ENCODE measurements around the gene ZBTB7C. TPM values are rescaled to one million over a fixed set of nuclear protein-coding genes. Genes with fewer than 3 reads are reported as not detected.

The ZBTB7C gene
- polyA plus RNA-seq, 1 donor (not counting 4 experiments of a cell fraction or from before 2014, with no cell fraction given) = 0.58 TPM

DNA sequence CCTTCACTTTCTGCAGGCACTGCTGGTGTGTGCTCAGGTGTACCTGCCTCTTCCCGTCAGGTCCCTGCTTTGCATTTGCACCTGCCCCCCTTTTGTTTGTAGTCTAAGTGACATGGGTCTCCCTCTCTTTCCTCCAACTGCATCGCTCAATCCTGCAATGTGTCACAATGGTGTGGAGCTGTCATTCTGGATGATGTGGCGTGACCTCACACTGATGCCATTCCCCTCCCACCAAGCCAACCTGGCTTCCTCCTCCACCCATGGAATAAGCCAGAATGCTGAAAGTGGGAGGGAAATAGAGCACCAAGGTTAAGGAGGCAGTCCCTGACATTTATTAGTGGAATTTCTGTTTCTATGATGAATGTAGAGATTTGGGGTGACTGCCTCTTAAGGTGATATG lies 156.7 kb downstream of the ZBTB7C start:
- Histone ChIP-seq H3K9ac (ENCODE audit: control insufficient read depth, extremely low read depth, insufficient read depth, low read length) (no peak overlapping the region), H3K79me2 (ENCODE audit: control insufficient read depth, insufficient read depth, low read length) (no peaks in the 10 kb centered on the region), H3K4me3 (ENCODE audit: control insufficient read depth in 2 of 3, extremely low read depth in 1 of 3, insufficient read depth in 2 of 3, low read depth in 1 of 3, low read length in 3 of 3) (no peak overlapping the region), H4K20me1 (ENCODE audit: control insufficient read depth, extremely low read depth, insufficient read depth, low read length) (no peaks in the 10 kb centered on the region), H3K4me1 (ENCODE audit: control insufficient read depth, extremely low read depth, insufficient read depth, low read length) (no peaks in the 10 kb centered on the region), H3K27me3 (ENCODE audit: control insufficient read depth, extremely low read depth, insufficient read depth, low read length) (peaks cover 4% of the 10 kb centered on the region), H3K36me3 (ENCODE audit: control insufficient read depth in 2 of 2, extremely low read depth in 1 of 2, insufficient read depth in 2 of 2, low read length in 2 of 2) (no peaks in the 10 kb centered on the region), H3K9me3 (ENCODE audit: control insufficient read depth, low read depth, low read length) (no peaks in the 10 kb centered on the region), H3K9me1 (ENCODE audit: control insufficient read depth, extremely low read depth, insufficient read depth, low read length) (no peaks in the 10 kb centered on the region), H2AFZ (ENCODE audit: control insufficient read depth, low read length) (no peak overlapping the region), H3K27ac (ENCODE audit: control insufficient read depth, insufficient read depth, low read length) (no peak overlapping the region), H3K4me2 (ENCODE audit: control insufficient read depth, extremely low read depth, insufficient read depth, low read depth, low read length) (no peak overlapping the region)
- dilution Hi-C loops (cut with MboI; ENCODE audit: extremely low pct_ligation_motif_present, low sequenced_read_pairs) = no loop called here
- FAIRE-seq (no peak), DNase-seq (ENCODE audit: low read depth, low spot score) (no peak)
- no peak for TF ChIP-seq EZH2 (IDR thresholded peaks at IDR 0.05; ENCODE audit: low read length)
- TF ChIP-seq, protein P1, sequence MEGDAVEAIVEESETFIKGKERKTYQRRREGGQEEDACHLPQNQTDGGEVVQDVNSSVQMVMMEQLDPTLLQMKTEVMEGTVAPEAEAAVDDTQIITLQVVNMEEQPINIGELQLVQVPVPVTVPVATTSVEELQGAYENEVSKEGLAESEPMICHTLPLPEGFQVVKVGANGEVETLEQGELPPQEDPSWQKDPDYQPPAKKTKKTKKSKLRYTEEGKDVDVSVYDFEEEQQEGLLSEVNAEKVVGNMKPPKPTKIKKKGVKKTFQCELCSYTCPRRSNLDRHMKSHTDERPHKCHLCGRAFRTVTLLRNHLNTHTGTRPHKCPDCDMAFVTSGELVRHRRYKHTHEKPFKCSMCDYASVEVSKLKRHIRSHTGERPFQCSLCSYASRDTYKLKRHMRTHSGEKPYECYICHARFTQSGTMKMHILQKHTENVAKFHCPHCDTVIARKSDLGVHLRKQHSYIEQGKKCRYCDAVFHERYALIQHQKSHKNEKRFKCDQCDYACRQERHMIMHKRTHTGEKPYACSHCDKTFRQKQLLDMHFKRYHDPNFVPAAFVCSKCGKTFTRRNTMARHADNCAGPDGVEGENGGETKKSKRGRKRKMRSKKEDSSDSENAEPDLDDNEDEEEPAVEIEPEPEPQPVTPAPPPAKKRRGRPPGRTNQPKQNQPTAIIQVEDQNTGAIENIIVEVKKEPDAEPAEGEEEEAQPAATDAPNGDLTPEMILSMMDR (optimal IDR thresholded peaks at IDR 0.05 in 1 of 3, IDR thresholded peaks at IDR 0.05 in 1 of 3, conservative IDR thresholded peaks at IDR 0.05 in 1 of 3; ENCODE audit: extremely low read depth in 1 of 3, insufficient read depth in 2 of 3, low read length in 3 of 3) = no peak

DNA sequence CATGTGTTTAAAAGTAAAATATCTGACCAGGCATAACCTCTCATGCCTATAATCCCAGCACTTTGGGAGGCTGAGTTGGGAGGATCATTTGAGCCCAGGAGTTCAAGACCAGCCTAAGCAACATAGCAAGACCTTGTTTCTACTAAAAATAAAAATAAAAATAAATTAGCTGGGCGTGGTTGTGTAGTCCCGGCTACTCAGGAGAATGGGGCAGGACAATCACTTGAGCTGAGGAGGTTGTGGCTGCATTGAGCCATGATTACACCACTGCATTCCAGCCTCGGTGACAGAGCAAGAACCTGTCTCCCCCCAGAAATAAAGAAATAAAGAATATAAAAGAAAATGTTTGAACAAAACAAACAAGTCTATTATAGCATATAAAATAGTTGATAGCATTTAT lies 158.3 kb downstream of the ZBTB7C start:
- Histone ChIP-seq H3K4me1 (ENCODE audit: control insufficient read depth, extremely low read depth, insufficient read depth, low read length) (no peaks in the 10 kb centered on the region), H3K27me3 (ENCODE audit: control insufficient read depth, extremely low read depth, insufficient read depth, low read length) (peaks cover 4% of the 10 kb centered on the region), H3K27ac (ENCODE audit: control insufficient read depth, insufficient read depth, low read length) (no peak overlapping the region), H4K20me1 (ENCODE audit: control insufficient read depth, extremely low read depth, insufficient read depth, low read length) (no peaks in the 10 kb centered on the region), H3K36me3 (ENCODE audit: control insufficient read depth in 2 of 2, extremely low read depth in 1 of 2, insufficient read depth in 2 of 2, low read length in 2 of 2) (no peaks in the 10 kb centered on the region), H3K4me2 (ENCODE audit: control insufficient read depth, extremely low read depth, insufficient read depth, low read depth, low read length) (no peak overlapping the region), H3K9me3 (ENCODE audit: control insufficient read depth, low read depth, low read length) (no peaks in the 10 kb centered on the region), H3K9ac (ENCODE audit: control insufficient read depth, extremely low read depth, insufficient read depth, low read length) (no peak overlapping the region), H3K9me1 (ENCODE audit: control insufficient read depth, extremely low read depth, insufficient read depth, low read length) (no peaks in the 10 kb centered on the region), H3K79me2 (ENCODE audit: control insufficient read depth, insufficient read depth, low read length) (no peaks in the 10 kb centered on the region), H3K4me3 (ENCODE audit: control insufficient read depth in 2 of 3, extremely low read depth in 1 of 3, insufficient read depth in 2 of 3, low read depth in 1 of 3, low read length in 3 of 3) (no peak overlapping the region), H2AFZ (ENCODE audit: control insufficient read depth, low read length) (no peak overlapping the region)
- no peak for FAIRE-seq
- no peak for TF ChIP-seq EZH2 (IDR thresholded peaks at IDR 0.05; ENCODE audit: low read length)
- TF ChIP-seq, protein P1 (optimal IDR thresholded peaks at IDR 0.05 in 1 of 3, IDR thresholded peaks at IDR 0.05 in 1 of 3, conservative IDR thresholded peaks at IDR 0.05 in 1 of 3; ENCODE audit: extremely low read depth in 1 of 3, insufficient read depth in 2 of 3, low read length in 3 of 3) = no peak
- dilution Hi-C loops (cut with MboI; ENCODE audit: extremely low pct_ligation_motif_present, low sequenced_read_pairs) = no loop called here
- DNase-seq (ENCODE audit: low read depth, low spot score) = no peak
